Measurements from ENCODE around the gene NHERF2.

The NHERF2 gene

DNA sequence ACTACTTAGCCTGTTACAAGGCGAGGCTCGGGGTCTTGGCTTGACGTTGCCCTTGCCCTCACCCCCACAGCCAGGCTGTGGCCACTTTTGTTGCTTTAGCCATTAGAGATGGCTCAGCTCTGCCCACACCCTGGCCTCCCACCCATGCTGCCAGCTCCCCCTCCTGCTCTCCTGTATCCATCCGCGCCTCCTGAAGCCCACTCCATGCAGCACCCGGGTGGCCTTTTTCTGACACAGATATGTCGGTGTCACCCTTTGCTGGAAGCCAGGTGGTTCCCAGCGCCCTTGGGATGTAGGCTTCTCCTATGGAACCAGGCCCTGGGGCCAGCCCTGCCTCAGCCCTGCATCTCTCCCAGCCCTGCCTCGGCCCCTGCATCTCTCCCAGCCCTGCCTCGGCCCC is 30.7 kb downstream of the NHERF2 start:
- DNase-seq (ENCODE audit: low spot score), result no peak
- no peak for FAIRE-seq

GRCh38 chr16:2058420-2058819 is 31.7 kb downstream of the NHERF2 start:
- DNase-seq (ENCODE audit: low spot score), result no peak
- no peak for FAIRE-seq

- DNase-seq (ENCODE audit: low spot score) (no peak), FAIRE-seq (no peak)
Measured at GRCh38 chr16:2058872-2059271, 32.2 kb downstream of the NHERF2 start.

DNA sequence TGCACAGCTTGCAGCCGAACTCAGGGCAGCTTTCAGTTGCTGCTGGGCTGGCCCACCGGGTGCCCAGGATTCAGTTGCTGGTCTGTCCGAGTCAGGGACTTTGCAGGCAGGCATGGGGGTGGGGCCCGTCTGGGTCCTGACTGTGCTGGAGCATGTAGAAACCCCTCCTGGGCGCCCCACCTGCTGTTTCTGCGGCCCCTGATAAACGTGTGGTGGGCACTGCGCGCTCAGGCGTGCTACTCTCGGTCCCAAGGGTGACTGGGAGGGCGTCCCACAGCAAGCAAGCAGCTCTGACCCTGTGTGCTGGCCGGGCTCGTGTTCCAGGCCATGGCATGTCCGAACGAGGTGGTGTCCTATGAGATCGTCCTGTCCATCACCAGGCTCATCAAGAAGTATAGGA is 33.6 kb downstream of the NHERF2 start:
- DNase-seq (ENCODE audit: low spot score) (no peak), FAIRE-seq (no peak)

DNA sequence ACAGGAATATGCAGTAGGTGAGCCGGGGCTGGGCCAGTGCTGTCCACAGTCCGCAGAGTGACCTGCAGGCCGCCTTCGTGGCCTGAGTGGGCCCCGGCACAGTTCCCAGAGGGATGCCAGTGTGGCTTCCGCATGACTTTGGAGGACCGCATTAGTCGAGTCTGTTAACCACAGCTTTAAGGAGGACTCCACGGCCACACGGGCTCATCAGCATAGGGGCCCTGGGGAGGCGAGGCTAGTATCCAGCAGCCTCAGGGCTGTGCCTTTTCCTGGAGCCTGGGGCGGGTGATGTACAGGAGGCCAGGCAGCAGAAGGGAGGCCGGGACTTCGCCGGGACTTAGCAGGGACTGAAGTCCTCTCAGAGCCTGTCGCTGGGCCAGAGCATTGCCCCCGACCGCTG is 34.3 kb downstream of the NHERF2 start:
- FAIRE-seq (no peak), DNase-seq (ENCODE audit: low spot score) (no peak)

GRCh38 chr16:2061526-2061925 is 34.8 kb downstream of the NHERF2 start:
- no peak for FAIRE-seq
- DNase-seq (ENCODE audit: low spot score), result no peak

DNA sequence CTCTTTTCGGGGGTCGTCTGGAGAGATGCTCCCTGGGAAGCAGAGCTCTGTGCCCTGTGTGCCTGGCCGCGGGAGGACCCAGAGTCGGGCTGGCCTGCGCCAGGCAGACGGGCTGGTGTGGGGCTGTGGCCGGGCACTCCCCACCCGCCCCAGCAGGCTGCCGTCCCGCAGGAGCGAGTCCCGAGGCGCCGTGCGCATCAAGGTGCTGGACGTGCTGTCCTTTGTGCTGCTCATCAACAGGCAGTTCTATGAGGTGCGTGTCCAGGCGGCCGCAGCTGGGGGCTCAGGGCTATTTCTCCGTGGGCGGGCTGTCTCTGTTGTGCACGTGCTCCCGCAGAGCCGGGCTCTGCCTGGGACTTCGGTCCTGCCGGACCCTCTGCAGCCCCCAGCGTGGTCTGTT is 36.1 kb downstream of the NHERF2 start:
- DNase-seq (ENCODE audit: low spot score), result no peak
- no peak for FAIRE-seq

DNA sequence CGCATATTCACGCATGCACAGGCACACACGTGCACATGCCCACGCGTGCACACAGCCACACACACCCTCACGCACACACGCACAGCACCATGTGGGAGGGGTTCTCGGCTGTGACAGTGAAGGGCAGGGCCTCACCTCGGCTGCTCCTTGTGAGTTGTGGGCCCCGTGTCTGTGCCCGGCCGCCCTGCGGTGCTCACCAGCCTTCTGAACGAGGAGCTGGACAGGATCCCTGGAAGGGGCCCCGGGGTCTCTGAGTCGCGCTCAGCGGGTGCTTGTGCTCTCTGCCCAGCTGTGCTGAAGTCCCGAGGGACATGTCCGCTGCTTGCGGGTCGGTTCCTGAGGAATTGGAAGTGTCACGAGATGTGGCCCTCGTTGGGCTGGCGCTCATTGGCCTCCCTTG is 37.2 kb downstream of the NHERF2 start:
- FAIRE-seq, result no peak

GRCh38 chr16:2064368-2064945 is 37.8 kb downstream of the NHERF2 start:
- FAIRE-seq, result no peak

More for the DNA sequence above, 37.2 kb downstream of the NHERF2 start:
- DNase-seq (ENCODE audit: low spot score), result no peak

DNA sequence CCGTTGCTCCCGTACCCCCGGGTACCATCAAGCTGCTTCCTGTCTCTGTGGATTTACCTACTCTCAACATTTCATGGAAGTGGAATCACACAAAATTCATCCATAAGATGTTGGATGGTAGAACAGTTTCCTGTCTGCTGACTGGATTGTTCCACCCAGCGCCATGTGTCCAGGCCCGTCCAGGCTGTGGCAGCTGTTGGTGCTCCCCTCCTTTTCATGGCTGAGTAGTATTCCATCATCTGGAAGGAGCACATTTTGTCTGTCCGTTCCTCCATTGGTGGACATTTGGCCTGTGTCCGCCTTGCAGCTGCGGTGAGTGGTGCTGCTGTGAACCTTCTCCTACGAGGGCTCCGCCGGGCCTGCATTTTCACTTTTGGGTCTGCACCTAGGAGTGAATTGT is 39.4 kb downstream of the NHERF2 start:
- no peak for FAIRE-seq

More at GRCh38 chr16:2064368-2064945, 37.8 kb downstream of the NHERF2 start:
- no peak for DNase-seq (ENCODE audit: low spot score)

DNA sequence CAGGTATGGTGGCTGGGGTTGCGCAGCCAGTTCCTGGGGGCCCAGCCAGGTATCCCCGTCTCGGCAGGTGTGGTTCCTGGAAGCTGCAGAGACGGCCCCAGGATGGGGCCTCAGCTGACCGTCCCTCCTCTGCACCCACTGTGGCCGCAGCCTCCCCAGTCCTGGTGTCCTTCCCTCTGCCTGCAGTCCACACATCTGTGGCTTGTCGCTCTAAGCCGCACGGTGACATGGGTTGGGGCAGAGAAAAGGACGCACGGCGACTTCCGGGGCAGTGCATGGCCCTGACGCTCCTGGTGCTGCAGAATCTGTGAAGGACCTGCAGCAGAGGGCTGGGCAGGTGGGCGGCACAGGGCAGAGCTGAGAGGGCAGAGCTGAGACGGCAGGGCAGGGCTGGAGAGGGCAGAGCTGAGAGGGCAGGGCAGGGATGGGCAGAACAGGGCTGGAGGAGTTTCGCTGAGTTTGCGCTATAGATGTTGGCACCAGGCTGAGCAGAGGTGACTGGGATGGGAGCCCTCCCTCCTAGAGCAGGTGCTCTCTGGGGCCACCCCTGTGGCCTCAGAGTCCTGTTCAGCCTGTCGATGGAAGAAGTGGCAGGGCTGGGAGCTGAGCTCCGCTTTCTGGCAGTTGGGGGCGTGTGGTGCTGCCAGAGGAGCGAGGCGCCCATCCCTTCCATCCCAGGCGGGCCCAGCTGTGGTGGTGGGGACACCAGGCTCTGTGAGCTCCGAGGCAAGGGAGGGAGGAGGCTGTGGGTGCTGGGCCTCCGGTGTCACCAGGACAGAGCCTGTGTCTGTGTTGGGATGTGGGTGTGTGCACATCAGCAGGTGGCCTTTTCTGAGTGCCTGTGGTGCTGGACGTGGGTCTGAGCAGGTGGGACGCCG is 44.1 kb downstream of the NHERF2 start:
- DNase-seq (ENCODE audit: low spot score) (no peak), FAIRE-seq (no peak)

More for the DNA sequence above, 39.4 kb downstream of the NHERF2 start:
- DNase-seq (ENCODE audit: low spot score), result no peak

DNA sequence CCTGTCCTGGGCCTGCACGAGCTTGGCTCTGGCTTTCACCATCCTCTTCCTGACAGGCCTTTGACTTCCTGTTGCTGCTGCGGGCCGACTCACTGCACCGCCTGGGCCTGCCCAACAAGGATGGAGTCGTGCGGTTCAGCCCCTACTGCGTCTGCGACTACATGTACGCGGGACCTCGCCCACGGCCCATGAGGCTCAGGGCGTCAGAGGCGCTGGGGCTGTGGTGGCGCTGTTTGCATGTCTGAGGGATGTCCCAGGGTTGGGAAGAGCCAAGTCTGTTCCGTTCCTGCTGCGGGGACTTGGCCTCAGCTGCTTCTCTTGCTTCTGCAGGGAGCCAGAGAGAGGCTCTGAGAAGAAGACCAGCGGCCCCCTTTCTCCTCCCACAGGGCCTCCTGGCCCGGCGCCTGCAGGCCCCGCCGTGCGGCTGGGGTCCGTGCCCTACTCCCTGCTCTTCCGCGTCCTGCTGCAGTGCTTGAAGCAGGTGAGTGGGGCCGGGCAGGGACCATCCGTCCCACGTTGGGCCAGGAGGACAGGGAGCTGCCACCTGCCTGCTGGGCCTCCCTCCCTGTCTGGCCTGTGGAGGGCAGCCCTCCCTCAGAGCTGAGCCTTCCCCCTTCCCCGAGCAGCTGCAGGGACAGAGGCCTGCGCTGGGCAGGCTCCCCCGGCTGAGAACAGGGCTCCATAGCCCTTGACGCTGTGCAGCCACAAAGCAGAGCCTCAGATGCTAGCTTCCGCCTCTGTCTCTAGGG is 44.9 kb downstream of the NHERF2 start:
- DNase-seq (ENCODE audit: low spot score) (no peak), FAIRE-seq (no peak)

DNA sequence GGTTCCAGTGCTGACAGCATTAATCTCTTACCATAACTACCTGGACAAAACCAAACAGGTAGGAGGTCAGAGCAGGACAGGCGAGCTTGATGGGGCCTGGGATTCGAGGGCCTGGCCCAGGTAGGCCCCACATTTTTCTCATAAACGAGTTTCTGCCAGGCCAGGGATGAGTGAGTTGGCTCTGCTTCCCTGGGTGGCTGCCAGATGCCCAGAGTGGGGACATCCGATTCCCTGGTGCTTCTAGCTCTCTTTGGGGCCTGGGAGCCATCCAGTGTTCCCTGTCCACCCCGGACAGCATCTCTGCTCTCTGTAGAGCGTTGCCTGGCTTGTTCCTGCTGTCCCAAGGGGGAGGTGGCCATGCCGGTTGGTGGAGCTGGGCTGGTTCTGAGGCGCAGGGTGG is 46.2 kb downstream of the NHERF2 start:
- DNase-seq (ENCODE audit: low spot score) (no peak), FAIRE-seq (no peak)

DNA sequence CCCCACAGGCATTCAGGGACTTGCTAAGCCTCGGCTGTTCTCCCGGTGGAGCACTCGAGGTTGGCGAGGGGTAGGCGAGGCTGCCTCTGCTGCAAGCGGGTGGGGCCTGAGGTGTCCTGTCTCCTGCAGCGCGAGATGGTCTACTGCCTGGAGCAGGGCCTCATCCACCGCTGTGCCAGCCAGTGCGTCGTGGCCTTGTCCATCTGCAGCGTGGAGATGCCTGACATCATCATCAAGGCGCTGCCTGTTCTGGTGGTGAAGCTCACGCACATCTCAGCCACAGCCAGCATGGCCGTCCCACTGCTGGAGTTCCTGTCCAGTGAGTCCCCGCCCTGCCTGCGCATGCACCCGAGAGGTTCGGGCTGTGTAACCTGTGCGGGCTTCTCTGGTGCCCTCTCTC is 47.4 kb downstream of the NHERF2 start:
- DNase-seq (ENCODE audit: low spot score), result no peak
- no peak for FAIRE-seq

GRCh38 chr16:2075631-2076030 is 48.9 kb downstream of the NHERF2 start:
- no peak for FAIRE-seq
- DNase-seq (ENCODE audit: low spot score), result no peak

DNA sequence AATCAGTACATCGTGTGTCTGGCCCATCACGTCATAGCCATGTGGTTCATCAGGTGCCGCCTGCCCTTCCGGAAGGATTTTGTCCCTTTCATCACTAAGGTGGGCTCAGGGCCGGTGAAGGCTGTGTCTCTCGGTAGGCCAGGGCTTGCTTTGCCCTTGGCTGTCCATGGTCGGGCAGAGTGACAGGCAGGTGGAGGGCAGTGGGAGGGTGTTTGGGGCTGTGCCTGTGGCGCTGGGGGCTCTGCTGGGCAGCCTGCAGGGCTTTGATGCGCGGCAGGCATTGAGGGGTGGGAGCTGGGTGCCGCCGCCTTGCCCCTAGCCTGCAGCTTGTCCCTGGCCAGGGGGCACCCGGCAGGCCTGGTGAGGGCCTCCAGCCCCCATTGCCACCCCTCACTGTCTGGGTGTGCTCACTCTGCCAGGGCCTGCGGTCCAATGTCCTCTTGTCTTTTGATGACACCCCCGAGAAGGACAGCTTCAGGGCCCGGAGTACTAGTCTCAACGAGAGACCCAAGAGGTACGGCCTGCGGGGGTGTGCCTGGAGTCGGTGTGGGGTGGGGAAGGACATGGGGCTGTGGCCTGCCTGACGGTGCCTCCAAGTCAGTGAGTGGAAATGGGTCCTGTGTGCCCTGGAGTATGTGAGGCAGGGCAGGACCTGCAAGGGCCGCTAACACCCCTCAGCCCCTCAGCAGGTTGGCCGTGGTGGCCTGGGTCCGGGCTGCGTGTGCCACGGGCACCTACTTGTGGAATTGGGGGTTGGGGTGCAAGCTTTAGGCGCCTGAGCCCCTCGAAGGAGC is 49.6 kb downstream of the NHERF2 start:
- no peak for DNase-seq (ENCODE audit: low spot score)
- FAIRE-seq, result no peak

DNA sequence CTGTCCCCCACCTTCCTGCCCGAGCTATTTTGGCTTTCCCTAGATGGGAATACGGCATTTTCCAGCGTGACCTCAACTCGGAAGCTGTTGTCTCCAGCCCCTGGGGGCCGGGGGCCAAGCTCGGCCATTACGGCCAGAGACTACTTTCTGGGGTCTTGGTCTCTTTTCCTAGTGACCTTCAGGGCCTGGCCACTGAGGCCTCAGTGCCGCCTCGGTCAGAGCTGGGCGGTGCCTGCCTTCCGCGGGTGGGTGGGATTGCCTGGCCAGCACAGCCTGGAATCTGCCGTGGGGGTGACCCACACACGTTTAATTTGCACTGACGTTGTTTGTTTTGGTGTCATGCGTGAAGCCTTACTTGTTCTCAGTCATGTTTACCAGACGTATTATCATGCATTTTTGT is 50.3 kb downstream of the NHERF2 start:
- FAIRE-seq, result no peak
- no peak for DNase-seq (ENCODE audit: low spot score)

DNA sequence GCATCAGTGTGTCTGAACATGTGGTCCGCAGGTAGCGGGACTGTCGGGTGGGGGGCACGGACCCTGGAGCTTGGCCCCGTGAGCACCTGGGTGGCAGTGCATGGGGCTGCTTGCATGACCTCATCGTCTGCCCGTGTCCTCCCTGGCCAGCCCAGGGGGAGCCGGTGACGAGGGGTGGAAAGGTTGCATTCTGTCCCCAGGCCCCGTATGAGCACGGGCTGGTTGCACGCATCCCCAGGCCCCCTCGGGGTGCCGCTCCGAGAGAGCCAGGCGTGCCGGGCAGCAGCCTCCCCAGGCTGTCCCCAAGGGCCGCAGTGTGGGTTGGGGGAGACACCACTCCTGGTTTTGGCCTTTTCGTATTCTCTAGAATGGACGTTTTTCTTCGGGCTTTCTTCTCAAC is 51.0 kb downstream of the NHERF2 start:
- FAIRE-seq (no peak), DNase-seq (ENCODE audit: low spot score) (no peak)

DNA sequence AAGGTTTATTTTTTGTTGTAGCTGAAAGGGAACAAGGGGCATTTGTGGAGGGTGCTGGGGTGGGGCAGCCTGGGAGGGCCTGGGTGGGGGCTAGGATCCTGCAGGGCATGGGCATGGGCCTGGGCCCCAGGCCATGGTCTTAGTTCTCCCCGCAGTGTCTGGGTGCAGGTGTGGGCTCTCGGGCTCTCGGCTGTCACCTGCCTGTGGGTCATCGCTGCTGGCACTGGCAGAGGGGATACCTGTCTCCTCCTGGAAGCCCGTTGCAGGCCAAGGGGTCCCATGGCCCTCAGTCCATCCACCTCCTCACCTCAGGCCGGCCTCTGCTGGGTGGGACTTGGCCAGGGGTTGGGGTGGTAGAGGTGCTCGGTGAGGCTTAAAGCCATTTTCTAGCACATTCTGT is 51.4 kb downstream of the NHERF2 start:
- FAIRE-seq (no peak), DNase-seq (ENCODE audit: low spot score) (no peak)

GRCh38 chr16:2078691-2079090 is 52.0 kb downstream of the NHERF2 start:
- FAIRE-seq, result no peak
- no peak for DNase-seq (ENCODE audit: low spot score)

GRCh38 chr16:2079311-2079800 is 52.7 kb downstream of the NHERF2 start:
- FAIRE-seq (no peak), DNase-seq (ENCODE audit: low spot score) (no peak)
